Stimulated activated CD8-positive, alpha-beta memory T cell treated with anti-CD3 and anti-CD28 coated beads, Interleukin-12 subunit alpha, Interleukin-12 subunit beta, amount 100 ng/mL, for 1 hour (primary cell): ENCODE measurements around the gene BDH1.
"Not testable (repeated sequence)": the region's sequence is repeated elsewhere in the genome, so short reads cannot be mapped to it uniquely, and the experiment has no call there.

Experiments
- DNase-seq: peaks from one replicate; pipeline ENCODE4 v3.0.0-alpha.2; 2020; ENCODE audit warnings: low read depth

BDH1 gene

DNA sequence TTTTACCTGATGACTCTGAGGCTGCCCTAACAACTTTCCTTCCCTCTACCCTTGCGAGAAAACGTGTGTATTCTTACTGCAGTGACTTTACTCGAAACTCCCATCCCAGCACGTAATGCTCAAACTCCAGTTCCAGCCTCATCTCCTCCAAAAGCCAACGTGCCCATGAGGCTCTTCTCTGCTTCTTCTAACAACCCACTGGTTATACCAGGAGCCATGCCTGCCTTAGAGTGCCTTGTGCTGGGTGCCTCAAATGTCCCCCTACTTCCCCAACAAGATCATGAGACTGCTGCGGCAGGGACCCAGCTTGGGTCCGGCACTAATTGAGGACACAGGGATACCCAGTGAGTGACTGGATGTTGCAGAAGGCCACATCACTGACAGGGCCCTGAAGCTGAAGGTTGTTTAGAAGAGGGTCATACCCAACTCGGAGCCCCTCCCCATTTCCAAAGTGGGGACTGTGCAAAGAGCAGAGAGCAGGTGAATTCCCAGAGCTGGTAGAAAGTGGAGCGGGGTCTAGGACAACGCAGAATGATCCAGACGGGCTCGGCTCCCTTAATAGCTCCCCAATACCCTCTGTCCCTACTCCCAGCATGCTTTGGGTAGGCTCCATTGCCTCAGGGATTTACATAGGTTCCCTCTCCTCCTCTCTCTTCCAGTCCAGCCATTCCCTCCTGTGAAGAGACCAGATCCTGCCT is 71.4 kb downstream of the BDH1 start:
- DNase-seq = no peak

DNA sequence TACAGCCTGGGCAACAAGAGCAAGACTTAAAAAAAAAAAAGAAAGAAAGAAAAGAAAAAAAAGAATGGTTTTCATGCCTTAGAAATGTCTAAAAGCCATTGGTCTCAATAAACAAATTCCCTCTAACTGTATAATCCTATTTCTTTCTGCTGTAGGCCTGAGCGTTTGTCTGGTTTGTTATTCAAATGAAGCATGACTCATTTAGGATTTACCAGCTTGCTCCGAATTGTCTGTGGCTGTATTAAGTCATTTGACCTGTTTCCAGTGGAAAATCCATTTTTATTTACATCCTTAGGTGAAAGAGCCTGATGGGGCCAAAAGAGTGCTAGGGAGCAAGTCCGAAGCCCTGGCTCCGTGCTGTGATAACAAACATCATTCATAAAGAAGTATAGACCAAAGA is 73.8 kb downstream of the BDH1 start:
- DNase-seq = no peak

DNA sequence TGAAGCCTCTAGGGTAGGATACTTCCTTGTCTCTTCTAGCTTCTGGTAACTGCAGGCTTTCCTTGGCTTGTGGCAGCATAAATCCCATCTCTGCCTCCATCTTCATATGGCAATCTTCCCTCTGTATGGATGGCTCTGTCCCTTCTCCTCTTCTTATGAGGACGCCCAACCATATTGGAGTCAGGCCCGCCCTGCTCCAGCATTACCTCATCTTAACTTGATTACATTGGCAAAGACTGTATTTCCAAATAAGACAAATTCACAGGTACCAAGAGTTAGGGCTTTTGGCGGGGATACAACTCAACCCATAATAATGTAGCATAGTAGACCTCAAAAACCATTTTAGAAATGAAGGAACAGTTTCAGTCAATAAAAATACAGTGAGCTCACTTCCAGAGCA is 75.4 kb downstream of the BDH1 start:
- no peak for DNase-seq

DNA sequence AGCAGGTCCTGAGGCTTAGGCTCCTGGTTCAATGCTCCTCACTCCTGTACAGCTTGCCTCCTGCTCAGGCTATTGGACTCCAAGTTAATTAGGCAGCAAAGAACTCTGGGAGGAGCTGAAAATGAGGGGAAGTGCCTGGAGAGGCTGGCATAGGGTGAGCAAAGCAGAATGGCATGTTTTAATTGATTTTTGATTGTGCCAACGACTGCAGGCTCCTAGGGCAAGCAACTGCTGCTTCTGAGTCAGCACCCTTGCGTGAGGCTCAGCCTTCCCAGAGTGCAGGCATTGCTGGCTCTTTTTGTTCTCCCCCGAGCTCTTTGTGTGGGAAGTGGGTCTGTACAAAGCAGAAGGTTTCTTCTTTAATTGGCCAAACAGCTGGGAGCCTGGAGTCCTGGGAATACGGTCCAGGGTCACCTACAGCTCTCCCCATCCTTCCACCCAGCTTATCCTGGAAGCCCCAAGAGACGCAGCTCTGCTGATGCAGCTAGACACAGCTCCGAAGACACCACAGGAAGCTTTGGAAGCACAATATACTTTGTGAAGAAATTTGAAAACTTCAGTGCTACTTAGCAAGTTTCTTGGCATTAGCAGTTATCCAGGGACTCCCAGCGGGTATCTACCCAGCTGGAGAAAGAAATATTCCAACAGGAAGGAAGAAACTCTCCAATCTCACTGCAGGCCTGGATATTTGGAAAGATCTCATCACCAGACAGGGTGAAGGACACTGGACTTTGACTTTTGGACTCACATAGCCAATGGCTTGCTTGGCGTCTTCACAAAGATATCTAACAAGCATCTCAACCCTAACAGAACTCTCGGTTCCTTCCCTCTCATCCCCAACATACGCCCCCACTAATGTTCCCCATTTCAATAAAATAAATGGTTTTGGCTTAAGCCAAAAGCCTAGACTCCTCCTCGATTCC is 76.8 kb downstream of the BDH1 start:
- DNase-seq = no peak

DNA sequence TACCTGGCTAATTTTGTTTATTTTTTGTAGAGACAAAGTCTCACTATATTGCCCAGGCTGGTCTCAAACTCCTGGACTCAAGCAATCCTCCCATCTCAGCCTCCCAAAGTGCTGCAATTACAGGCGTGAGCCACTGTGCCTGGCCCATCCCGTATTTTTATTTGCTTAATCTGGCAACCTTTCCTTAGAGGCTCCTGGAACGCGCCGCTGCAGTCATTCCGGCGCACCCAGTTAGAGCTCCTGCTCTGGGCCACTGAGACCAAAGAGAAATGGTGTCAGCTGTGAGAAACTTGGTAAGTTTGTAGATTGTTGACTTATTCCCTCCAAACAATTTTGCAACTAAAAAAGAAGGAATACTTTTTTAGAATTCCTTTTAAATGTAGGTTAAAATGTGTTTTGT is 78.0 kb downstream of the BDH1 start:
- not testable (repeated sequence) for DNase-seq

DNA sequence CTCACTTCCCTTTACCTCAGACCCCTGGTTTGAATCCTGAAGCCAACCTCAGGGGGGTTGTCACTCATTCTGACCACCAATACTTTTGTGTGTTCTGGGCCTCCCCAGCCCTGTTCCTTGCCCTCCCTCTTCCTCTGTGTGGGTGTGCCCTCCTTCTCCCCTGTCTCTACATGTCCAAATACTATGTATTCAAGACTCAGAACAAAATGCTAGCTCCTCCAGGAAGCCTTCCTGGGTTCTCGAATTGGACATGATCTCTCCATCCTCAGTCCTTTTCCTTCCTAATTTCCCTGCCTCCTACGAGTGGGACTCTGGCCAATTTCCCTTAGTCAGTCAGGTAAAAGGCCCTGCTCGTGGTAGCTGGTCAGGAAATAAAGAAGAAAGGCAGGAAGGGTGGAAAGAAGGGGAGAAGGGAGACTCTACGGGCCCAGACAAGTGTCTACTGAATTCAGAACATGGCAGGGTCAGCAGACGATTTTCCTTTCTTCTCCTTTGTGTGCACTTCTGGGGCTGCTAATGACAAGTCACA is 79.7 kb downstream of the BDH1 start:
- DNase-seq = no peak

DNA sequence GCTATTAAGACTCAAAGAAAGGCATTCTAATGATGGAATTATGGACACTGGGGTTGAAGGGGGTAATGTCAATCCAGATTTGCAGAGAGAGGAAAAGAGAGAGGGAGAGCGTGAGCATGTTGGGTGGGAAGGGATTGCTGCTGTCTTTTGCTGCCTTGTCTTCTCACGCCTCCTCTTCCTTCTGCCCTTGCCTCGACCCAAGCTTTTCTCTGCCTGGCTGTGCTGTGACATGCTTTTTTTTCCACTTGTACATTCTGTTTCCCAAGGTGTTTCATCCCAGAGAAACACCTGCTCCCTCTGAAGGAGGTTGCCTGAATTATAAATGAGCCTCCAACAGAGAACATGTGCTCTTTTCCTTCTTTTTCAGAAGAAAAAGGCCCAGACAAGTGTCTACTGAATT is 80.3 kb downstream of the BDH1 start:
- no peak for DNase-seq

DNA sequence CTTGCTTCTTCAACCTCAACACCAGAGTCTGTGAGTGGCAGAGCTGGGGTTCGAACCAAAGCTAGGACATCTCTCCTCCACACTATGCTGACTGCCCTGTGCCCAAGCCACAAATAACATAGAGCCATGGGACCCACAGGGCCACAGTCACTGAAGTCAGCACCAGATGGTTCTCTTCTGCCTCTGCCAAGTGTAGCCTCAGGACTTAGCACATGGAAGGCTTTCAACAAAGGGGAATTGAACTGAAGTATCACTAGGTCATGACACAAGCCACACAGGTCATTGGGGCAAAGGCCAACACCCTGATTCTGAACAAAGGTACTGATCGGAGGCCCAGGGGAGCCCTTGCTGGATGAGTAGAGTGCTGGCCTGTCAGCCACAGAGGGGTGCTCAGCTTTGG is 83.6 kb downstream of the BDH1 start:
- no peak for DNase-seq

DNA sequence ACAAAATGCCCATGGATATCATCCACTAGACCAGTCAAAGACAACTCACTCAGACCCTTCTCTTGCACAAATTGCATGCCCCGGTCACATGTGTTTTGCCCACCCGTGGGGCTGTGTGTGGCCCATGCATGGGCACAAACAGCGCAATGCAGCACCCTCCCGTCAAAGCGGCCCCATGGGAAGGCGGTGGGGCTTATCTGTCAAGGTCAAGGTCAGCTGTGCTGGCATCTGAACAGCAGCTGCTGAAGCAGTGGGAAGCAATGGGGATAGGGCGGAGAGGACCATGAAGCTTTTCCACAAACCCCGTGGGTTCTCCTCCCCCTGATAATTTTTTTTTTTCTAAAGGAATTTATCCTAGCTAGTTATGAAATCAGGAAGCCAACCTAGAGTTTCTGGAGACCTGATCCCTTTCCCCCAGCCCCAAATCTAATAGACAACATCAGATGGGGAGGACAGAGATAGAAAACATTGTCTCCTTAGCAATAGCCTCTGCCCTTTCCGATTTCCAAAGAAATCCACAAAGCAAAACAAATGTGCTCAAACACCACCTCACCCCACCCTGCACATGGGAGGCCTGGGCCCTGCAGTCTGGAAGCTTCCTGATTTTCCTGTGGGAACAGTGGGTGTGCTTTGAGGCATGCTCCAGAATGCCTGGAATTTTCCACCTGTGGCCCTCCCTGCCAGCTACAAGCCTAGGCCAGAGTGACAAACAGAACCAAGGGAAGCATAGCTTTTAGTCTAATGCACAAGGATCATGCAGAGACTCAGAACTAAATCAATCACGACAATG is 84.4 kb downstream of the BDH1 start:
- DNase-seq = no peak

DNA sequence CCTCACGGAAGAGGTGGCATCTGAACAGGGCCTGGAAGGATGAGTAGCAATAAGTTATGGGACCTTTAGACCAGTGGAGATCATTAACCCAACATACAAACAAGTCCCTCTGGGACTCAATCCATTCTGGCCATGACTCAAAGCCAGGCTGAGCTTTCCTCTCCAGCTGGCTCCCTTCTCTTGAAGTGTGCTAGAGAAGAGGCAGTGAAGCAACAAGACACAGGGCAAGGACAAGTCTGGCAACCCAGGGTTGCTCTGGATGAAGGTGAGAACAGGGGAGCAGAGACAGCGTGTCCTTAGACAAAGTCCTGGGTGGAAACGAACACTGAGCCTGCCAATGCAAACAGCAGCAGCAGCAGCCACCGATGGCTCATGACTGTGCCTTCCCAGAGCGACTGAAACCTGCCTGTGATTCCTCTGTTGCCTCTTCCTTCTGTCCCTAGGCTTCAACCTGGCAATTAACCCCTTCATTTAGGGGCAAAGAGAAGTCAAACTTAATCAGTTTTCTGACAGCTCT is 86.8 kb downstream of the BDH1 start:
- DNase-seq = no peak

DNA sequence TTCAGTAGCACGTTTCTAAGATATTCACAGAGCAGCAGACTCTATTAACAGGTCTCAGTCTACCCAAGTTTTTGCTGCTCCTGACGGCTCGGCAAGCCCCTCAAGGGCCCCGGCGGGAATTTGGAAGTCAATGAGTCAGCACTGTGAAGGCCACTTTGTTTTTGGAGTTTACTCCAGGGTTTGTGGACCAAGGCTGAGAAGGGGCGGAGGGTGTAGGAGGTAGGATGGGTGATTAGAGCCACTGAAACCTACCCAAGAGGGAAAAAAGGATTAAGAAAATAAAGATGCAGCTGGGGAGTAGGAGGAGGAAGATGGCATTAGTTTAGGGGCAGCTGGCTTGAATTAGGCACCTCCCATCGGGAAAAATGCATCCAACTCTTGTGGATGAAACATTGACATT is 87.6 kb downstream of the BDH1 start:
- DNase-seq = no peak

DNA sequence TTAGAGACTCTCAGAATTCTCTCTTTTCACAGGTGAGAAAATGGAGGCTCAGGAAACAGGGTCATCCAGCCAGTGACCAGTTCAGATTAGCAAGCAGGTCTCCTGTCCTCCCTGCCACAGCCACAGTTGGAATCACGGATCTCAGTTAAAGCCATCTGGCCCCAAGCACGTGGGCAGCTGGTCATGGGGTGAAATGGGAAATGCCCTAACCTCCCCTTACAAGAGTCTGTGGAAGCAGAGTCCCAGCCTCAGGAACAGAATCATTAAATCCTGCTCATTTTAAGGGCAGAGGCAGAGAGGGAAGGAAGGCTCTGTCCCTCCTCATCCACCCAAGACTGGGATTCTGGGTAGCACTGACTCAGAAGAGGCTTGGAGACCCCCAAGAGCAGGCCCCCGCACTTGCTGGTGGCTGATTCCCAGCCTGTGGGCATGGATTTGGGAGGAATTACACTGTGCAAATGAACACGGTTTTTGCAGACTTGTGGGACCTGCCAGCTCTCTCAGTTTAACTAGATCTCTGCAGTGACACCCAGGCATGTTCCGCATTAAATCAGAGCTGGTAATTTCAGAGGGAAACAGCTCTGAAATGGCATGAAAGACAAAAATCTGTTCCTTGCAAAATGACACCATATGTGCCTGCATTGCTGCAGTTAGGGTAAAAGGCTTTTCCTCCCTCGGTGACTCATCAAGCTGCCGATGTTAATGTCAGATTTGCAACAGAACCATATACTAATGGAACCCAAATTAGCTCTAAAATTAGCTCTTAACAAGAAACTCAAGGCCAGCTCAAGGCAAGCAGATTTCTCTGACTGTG is 89.0 kb downstream of the BDH1 start:
- no peak for DNase-seq

DNA sequence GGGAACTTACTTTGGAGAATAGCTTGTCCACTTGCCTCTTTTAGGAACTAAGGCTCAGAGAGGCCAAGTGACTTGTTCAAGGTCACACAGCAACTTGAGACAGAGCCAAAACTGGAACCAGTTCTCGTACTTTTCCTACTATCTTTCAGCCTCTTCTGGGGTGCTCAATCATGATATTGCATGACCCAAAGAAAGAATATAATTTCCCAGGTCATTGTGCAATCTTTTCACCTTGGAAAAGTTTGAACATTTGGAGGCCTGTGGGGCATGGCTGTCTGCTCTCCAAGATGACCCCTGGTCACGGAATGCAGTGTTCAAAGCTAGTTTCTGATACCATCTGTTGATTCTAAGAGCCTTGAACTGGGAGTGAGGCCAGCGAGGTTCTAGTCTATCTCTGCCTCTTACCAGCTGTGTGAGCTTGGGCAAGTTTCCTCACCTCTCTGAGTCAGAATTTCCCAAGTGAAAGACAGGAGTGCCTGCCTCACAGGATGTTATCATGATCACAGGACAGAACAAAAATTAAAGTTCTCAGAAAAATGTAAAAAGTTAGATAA is 89.7 kb downstream of the BDH1 start:
- no peak for DNase-seq

DNA sequence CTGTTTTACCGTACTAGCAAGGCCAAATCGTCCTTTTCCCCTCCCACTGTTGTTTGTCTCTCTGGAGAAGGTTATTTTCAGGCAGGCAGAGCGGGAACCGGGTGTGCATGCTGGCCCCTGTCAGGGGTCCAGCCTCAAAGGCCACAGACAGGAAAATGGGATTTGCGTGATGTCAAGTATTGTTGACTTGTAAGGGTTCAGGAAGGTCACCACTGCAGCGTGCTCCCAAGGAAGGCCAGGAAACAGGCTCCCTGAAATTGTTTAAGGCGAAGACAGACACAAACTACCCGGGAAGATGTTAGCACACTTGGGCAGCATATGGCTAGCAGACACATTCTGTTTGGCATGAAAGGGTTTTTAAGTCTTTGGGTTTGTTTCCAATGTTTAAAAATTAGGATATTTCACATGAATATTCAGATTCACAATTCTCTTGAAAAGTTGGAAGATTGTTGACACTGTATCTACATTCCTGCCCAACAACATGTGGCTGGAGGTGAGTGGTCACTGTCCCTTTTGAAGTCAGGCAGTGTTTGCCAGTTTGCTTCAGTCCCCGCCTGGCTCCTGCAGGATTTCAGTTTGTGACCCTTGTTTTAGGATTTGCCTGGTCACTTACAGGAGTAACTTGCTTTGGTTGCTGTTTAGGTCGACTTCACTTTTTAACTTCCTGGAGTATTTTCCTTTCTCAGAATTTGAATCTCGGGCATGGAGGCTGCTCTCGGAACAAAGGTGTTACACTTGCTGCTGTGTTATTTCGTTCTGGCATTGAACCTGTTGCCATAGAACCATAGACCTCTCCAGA is 90.4 kb downstream of the BDH1 start:
- no peak for DNase-seq

DNA sequence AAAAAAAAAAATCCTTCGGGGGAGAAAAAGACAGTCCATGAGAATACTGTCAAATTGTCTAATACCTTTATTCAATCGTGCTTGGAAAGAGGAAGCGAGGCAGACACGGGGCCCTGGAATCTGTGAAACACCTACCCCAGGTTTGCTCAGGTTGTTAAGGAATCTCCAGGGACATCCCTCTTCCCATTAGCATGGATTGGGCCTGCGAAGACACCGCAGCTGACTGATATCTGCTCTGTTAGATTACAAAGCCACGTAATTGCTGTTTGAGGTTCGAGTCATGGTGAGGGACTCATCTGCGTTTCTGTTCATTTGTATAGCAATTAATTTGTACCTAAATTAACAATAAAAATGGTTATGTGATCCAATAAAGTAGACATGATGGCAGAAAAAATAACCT is 91.0 kb downstream of the BDH1 start:
- DNase-seq = no peak

DNA sequence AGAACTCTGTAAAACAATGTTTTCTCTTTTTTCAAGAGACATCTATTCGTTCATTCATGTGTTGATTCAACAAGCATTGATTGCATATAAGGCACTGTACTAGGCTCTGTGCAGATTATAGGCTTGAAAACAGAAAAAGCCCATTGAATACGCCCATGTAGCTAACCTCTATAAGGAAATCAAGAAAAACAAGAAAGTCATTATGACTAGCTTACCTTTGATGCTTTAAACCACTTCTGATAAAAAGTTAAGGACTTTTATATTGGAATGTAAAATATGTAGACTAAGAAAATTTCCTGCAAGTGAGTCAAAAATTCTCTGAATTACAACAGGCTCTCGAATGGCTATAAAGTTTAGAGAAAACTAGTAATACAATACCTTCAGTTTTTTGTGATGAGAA is 92.5 kb downstream of the BDH1 start:
- no peak for DNase-seq

DNA sequence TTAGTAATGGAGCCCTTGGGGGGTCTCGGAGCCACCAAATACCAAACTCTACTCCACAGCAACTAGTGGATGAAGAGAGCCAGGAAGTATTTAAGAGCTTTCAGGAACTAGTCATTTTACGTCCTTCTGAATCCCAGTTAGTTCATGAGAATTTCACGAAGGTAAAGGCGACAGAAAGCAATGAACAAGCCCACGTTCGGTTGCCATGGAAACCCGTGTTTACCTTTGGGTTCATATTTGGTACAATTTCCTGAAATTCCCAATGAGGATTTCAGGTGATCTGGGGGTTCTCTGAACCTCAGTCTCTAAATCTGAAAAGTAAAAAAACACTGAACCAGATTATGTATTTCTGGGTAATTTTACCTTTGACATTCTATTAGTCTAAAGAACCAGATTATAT is 93.0 kb downstream of the BDH1 start:
- no peak for DNase-seq

DNA sequence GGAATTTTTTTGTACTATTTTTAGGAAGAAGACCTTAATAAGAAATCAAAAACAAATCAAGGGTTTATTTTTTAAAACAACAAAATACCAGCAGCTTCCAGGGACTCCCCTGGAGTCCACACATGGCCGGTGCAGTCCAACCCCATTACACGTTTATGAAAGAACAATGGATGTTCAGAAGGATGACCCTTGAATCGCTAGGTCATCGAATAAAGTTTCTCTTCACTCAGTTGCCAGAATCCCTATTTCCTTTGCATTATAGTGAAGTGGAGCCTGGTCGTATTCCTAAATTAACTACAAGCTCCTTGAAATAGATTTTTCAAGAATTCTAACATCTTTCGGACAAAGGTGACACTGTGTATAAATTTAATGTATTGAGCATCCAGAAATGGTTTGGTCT is 95.1 kb downstream of the BDH1 start:
- no peak for DNase-seq

DNA sequence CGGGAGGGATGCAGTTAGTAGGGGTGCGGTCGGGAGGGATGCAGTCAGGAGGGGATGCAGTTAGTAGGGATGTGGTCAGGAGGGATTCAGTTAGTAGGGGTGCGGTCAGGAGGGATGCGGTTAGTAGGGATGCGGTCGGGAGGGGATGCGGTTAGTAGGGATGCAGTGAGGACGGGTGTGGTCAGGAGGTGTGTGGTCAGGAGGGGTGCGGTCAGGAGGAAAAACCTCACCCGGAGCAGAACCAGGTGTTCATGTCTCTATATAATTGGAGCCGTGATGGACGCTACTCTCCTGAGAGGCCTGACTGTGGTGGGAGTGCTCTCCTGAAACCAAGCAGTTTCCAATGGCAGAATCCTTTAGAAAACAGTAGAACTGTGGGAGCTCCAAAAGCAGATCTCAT is 95.8 kb downstream of the BDH1 start:
- DNase-seq = no peak
